Measurements from ENCODE around the gene CCDC40.

The CCDC40 gene

DNA sequence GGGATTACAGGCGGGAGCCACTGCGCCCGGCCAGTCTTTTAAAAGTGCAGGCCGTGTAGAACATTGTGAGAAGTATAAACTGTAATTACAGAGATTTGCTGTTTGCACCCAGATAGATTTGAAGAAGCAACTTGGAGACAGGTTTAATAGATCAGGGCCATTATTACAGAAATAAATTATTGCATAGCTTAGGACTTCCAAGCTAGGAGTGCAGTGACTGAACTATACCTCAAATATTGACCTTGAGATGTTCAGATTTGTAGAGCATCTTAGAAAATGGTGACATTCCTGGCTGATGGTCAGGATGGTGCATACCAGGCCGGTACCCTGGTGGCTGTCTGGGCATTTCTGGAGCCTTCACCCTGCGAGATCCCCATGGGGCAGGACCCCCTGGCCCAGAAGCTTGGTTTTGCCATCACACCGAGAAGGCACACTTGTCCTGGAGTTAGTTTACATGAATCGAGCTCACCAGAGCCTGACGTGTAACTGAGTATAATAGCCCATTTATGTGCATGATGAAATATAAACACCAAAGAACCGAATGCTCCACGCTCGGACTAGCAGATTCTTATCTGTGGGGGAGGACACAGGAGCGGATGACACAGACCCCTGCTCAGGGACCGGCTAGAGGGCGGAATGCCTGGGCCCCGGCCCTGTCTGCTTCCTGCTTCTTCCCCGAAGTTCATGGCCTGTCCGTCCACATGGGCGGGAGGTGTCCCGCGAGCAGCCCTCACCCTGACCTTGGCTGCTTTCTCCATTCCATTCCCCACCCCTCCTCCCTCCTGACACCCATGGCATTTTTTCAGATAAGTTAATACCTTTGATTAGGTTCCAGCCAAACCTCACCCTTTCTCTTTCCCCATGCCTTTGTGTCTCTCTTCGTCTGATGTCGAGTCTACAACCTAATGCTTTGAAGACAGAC, 32.1 kb downstream of the CCDC40 start:
- Histone ChIP-seq H3K4me3 (ENCODE audit: low read length) (no peak overlapping the region), H3K27me3 (ENCODE audit: control insufficient read depth, insufficient read depth, low read length) (no peaks in the 10 kb centered on the region), H3K9ac (ENCODE audit: low read length) (peak overlapping the region; percentile 4), H3K36me3 (ENCODE audit: control insufficient read depth, insufficient read depth, low read length) (no peaks in the 10 kb centered on the region), H3K4me1 (ENCODE audit: control insufficient read depth, insufficient read depth, low read length) (peaks cover 32% of the 10 kb centered on the region), H3K9me3 (ENCODE audit: control insufficient read depth, low read length) (no peaks in the 10 kb centered on the region)

GRCh38 chr17:80070375-80071115, 34.1 kb downstream of the CCDC40 start:
- Histone ChIP-seq H3K4me3 (ENCODE audit: low read length) (peak overlapping the region; percentile 45), H3K27me3 (ENCODE audit: control insufficient read depth, insufficient read depth, low read length) (no peaks in the 10 kb centered on the region), H3K36me3 (ENCODE audit: control insufficient read depth, insufficient read depth, low read length) (no peaks in the 10 kb centered on the region), H3K4me1 (ENCODE audit: control insufficient read depth, insufficient read depth, low read length) (peaks cover 28% of the 10 kb centered on the region), H3K9me3 (ENCODE audit: control insufficient read depth, low read length) (no peaks in the 10 kb centered on the region), H3K9ac (ENCODE audit: low read length) (peak overlapping the region; percentile 76)

GRCh38 chr17:80071116-80071841, 34.8 kb downstream of the CCDC40 start:
- Histone ChIP-seq H3K36me3 (ENCODE audit: control insufficient read depth, insufficient read depth, low read length) (no peaks in the 10 kb centered on the region), H3K4me1 (ENCODE audit: control insufficient read depth, insufficient read depth, low read length) (peaks cover 28% of the 10 kb centered on the region), H3K9ac (ENCODE audit: low read length) (peak overlapping the region; percentile 76), H3K9me3 (ENCODE audit: control insufficient read depth, low read length) (no peaks in the 10 kb centered on the region), H3K27me3 (ENCODE audit: control insufficient read depth, insufficient read depth, low read length) (no peaks in the 10 kb centered on the region), H3K4me3 (ENCODE audit: low read length) (peak overlapping the region; percentile 45)

DNA sequence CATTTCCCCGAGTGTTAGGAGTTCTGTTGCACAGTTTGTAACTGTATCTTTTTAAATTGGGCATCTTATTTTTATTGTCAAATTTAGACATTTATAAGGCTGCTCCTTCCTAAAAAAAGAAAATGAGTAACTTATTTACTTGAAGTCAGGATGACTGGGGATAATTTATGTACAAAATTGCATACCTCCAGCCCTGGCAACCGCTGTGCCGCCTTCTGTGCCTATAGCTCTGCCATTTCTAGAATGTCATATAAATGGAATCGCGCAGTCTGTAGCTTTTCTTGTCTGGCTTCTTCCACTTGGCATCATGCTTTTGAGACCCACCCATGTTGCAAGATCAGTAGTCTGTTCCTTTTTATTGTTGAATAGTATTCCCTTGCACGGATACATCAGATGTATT, 36.0 kb downstream of the CCDC40 start:
- Histone ChIP-seq H3K4me1 (ENCODE audit: control insufficient read depth, insufficient read depth, low read length) (peaks cover 28% of the 10 kb centered on the region), H3K36me3 (ENCODE audit: control insufficient read depth, insufficient read depth, low read length) (no peaks in the 10 kb centered on the region), H3K4me3 (ENCODE audit: low read length) (no peak overlapping the region), H3K27me3 (ENCODE audit: control insufficient read depth, insufficient read depth, low read length) (no peaks in the 10 kb centered on the region), H3K9ac (ENCODE audit: low read length) (no peak overlapping the region), H3K9me3 (ENCODE audit: control insufficient read depth, low read length) (no peaks in the 10 kb centered on the region)

DNA sequence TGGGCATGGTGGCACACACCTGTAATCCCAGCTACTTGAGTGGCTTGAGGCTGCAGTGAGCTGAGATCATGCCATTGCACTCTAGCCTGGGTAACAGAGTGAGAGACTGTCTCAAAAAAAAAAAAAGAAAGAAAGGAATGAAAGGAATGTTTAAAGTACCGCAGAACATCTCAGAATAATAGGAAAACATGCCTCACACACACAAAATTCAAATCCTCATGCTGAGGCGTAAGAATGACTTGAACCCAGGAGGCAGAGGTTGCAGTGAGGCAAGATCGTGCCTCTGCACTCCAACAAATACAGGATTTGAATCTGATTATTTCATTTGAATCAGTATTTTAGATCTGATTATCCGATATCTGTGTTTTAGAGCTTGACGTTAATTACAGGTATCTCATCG, 43.6 kb downstream of the CCDC40 start:
- no peak overlapping the region for H3K4me3 ChIP-seq (ENCODE audit: low read length)
- no peaks in the 10 kb centered on the region for H3K9me3 ChIP-seq (ENCODE audit: control insufficient read depth, low read length)
- no peaks in the 10 kb centered on the region for H3K36me3 ChIP-seq (ENCODE audit: control insufficient read depth, insufficient read depth, low read length)
- no peak overlapping the region for H3K9ac ChIP-seq (ENCODE audit: low read length)
- H3K4me1 ChIP-seq (ENCODE audit: control insufficient read depth, insufficient read depth, low read length), result peaks cover 7% of the 10 kb centered on the region
- H3K27me3 ChIP-seq (ENCODE audit: control insufficient read depth, insufficient read depth, low read length), result no peaks in the 10 kb centered on the region

DNA sequence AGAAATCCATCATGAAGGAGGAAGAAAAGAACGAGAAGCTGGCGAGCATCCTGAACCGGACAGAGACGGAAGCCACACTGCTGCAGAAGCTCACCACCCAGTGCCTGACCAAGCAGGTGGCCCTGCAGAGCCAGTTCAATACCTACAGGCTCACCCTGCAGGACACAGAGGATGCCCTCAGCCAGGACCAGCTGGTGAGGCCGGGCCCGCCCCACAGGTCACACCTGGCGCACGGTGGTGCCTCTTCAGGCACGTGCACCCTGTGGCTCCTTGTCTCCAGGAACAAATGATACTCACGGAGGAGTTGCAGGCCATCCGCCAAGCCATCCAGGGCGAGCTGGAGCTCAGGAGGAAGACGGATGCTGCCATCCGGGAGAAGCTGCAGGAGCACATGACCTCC, 45.2 kb downstream of the CCDC40 start:
- H3K9ac ChIP-seq (ENCODE audit: low read length), result no peak overlapping the region
- H3K36me3 ChIP-seq (ENCODE audit: control insufficient read depth, insufficient read depth, low read length), result no peaks in the 10 kb centered on the region
- H3K4me3 ChIP-seq (ENCODE audit: low read length), result no peak overlapping the region
- no peaks in the 10 kb centered on the region for H3K9me3 ChIP-seq (ENCODE audit: control insufficient read depth, low read length)
- H3K4me1 ChIP-seq (ENCODE audit: control insufficient read depth, insufficient read depth, low read length), result peaks cover 7% of the 10 kb centered on the region
- H3K27me3 ChIP-seq (ENCODE audit: control insufficient read depth, insufficient read depth, low read length), result no peaks in the 10 kb centered on the region

- Histone ChIP-seq H3K4me1 (ENCODE audit: control insufficient read depth, insufficient read depth, low read length) (peaks cover 7% of the 10 kb centered on the region), H3K9me3 (ENCODE audit: control insufficient read depth, low read length) (no peaks in the 10 kb centered on the region), H3K36me3 (ENCODE audit: control insufficient read depth, insufficient read depth, low read length) (no peaks in the 10 kb centered on the region), H3K9ac (ENCODE audit: low read length) (no peak overlapping the region), H3K4me3 (ENCODE audit: low read length) (no peak overlapping the region), H3K27me3 (ENCODE audit: control insufficient read depth, insufficient read depth, low read length) (peaks cover 4% of the 10 kb centered on the region)
Measured at GRCh38 chr17:80082403-80083135, 46.1 kb downstream of the CCDC40 start.

DNA sequence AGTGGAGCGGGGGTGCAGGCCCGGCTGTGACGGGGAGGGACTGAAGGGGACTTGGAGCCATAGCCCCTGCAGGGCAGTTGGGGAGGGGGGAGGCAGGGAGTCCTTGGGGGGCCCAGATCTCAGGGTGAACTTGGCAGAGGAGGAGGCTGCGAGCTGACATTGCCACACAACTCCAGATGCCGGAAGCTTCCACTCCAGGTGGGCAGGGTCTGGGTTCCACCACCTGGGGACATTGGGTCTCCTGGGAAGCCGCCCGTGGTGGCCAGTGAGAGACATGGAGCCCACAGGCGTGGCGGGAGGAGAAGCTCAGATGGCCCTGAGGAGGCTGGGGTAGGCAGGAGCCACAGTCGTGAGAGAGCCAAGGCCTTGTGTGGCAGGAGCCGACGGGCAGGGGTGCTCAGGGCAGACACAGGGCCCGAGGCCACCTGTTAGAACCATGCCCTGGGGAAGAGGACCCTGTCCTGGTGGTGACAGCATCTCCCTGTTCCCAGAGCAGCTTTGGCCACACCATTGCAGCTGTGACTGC, 46.8 kb downstream of the CCDC40 start:
- Histone ChIP-seq H3K9me3 (ENCODE audit: control insufficient read depth, low read length) (no peaks in the 10 kb centered on the region), H3K4me1 (ENCODE audit: control insufficient read depth, insufficient read depth, low read length) (peaks cover 7% of the 10 kb centered on the region), H3K4me3 (ENCODE audit: low read length) (no peak overlapping the region), H3K36me3 (ENCODE audit: control insufficient read depth, insufficient read depth, low read length) (no peaks in the 10 kb centered on the region), H3K27me3 (ENCODE audit: control insufficient read depth, insufficient read depth, low read length) (peaks cover 4% of the 10 kb centered on the region), H3K9ac (ENCODE audit: low read length) (no peak overlapping the region)

GRCh38 chr17:80084773-80085172, 48.3 kb downstream of the CCDC40 start:
- H3K27me3 ChIP-seq (ENCODE audit: control insufficient read depth, insufficient read depth, low read length), result peaks cover 4% of the 10 kb centered on the region
- no peak overlapping the region for H3K4me3 ChIP-seq (ENCODE audit: low read length)
- peaks cover 7% of the 10 kb centered on the region for H3K4me1 ChIP-seq (ENCODE audit: control insufficient read depth, insufficient read depth, low read length)
- no peaks in the 10 kb centered on the region for H3K36me3 ChIP-seq (ENCODE audit: control insufficient read depth, insufficient read depth, low read length)
- no peak overlapping the region for H3K9ac ChIP-seq (ENCODE audit: low read length)
- H3K9me3 ChIP-seq (ENCODE audit: control insufficient read depth, low read length), result no peaks in the 10 kb centered on the region

DNA sequence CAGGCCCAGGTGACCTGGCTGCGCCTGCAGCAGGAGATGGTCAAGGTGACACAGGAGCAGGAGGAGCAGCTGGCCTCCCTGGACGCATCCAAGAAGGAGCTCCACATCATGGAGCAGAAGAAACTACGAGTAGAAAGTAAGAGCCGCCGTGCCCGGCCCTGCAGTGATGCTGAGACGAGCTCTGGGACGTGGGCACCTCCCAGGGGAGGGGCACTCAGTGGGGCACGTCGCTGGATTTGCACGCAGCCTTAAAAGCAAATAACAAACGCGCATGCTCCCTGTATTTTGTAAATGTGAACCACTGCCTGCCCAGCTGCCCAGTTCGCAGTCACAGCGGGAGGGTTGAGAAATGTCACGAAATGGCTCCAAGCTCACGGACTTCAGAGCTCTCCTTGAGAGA, 49.6 kb downstream of the CCDC40 start:
- H3K27me3 ChIP-seq (ENCODE audit: control insufficient read depth, insufficient read depth, low read length), result peaks cover 4% of the 10 kb centered on the region
- no peak overlapping the region for H3K9ac ChIP-seq (ENCODE audit: low read length)
- H3K4me1 ChIP-seq (ENCODE audit: control insufficient read depth, insufficient read depth, low read length), result peaks cover 7% of the 10 kb centered on the region
- no peak overlapping the region for H3K4me3 ChIP-seq (ENCODE audit: low read length)
- H3K9me3 ChIP-seq (ENCODE audit: control insufficient read depth, low read length), result no peaks in the 10 kb centered on the region
- no peaks in the 10 kb centered on the region for H3K36me3 ChIP-seq (ENCODE audit: control insufficient read depth, insufficient read depth, low read length)

- no peak overlapping the region for H3K4me3 ChIP-seq (ENCODE audit: low read length)
- peaks cover 4% of the 10 kb centered on the region for H3K27me3 ChIP-seq (ENCODE audit: control insufficient read depth, insufficient read depth, low read length)
- no peaks in the 10 kb centered on the region for H3K9me3 ChIP-seq (ENCODE audit: control insufficient read depth, low read length)
- no peak overlapping the region for H3K9ac ChIP-seq (ENCODE audit: low read length)
- no peaks in the 10 kb centered on the region for H3K36me3 ChIP-seq (ENCODE audit: control insufficient read depth, insufficient read depth, low read length)
- peaks cover 7% of the 10 kb centered on the region for H3K4me1 ChIP-seq (ENCODE audit: control insufficient read depth, insufficient read depth, low read length)
Measured at GRCh38 chr17:80086616-80087015, 50.2 kb downstream of the CCDC40 start.

Data from mucosa of stomach (tissue), 1 donor.